ENCODE results near the gene FIGN.

FIGN gene

GRCh38 chr2:163734881-163735684 is 725 bp downstream of the FIGN start:
- no peak for DNase-seq

GRCh38 chr2:163734401-163734800 is 1.4 kb downstream of the FIGN start:
- DNase-seq = no peak

DNA sequence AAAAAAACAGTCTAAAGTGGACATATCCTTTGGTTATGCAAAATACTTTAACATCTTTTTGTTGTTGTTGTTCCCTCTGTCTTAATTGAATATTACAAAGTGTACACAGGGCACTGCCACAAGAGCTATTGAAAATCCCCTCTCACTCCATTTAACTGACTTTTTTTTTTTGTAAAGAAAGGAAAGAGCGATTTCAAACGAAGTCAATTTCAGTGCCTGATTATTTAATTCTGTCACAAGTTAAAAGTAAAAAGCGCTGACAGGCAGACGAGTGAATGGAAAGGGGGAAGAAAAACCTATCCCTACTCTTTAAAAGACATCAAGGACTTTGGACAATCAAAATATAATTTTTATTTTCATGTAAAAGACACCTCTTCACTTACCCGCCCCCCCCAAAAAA is 1.9 kb downstream of the FIGN start:
- no peak for DNase-seq

DNA sequence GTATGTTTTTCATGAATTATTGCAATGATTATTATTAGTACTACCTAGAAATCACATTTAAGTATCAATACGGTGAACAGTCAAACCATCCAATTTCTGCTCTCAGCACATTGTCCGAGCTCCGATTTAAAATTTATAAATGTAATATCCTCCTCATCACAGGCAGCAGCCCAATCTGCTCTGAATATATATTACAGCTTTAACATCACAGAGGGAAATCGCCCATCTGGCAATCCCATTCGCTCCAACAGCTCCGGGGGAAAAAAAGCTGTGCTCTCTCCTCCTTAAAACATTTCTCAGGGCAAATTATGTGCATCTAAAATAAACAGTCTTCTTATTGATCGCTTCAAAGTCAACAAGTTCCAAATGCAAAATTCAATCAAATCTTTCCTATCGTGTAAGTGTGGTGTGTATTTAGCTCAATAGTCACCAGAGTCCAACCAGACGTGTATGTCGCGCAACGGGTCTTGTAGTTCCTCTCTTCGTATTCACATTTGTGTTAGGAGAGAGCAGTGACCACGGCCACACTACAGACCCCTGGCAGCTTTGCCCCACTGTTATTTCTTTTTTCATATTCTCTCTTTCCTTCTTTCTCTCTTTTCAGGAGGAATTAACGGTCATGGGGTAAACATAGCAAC is 2.4 kb downstream of the FIGN start:
- no peak for DNase-seq

DNA sequence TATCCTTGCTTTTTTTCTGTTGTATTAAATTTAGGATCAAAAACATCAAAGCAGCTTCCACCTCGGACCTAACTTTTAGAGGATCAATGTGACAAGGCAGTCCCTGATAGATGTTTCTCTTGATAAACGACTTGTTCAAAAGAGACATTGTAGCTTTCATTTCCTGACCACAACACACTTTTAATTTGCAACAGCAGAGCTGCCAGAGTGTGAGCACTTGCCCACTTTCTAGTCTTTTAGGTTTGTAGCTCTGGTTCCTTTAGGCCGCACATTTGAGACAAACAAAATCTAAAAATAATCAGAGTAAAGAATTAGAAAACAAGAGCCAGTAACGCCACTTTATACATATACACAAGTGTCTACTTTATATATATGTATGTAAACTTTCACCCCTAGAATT is 3.1 kb downstream of the FIGN start:
- DNase-seq = no peak

DNA sequence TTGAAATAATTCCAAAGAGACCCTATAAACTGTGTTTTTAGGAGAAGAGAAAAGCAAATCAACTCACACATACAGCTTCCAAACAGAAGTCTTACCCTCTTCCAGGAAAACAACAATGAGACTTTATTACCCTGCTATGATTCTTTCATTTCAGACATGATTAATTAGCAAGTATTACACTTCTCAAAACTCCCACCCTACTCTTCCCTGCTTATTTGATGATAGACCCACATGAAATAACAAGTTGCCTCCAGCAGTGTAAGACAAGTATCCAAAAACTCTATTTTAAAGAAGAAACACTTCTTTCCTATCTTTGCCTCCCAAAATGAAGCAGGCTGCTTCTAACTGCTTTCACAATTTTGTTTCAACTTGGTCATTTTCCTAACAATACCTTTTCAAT is 4.1 kb downstream of the FIGN start:
- no peak for DNase-seq

DNA sequence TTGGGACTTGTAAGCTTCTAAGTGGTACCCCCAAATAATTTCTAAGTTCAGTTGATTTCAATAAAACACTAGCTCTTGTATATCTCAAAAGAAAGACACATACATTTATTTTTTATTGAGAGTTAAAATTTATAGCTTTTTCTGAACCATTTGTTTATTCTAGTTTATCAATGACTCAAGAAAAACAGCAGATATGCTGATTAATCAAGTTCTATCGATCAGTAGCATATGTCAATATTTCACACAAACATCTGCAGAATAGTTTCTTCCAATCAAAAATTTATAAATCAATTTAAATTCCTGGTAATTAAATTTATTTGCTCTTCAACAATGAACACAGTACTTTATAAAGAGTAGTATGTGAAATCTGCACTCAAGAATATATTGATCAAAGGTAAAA is 5.3 kb downstream of the FIGN start:
- DNase-seq = no peak

- no peak for DNase-seq
These were observed 6.1 kb downstream of the FIGN start for GRCh38 chr2:163729636-163730273.

GRCh38 chr2:163723881-163724280 is 11.9 kb downstream of the FIGN start:
- DNase-seq = no peak

GRCh38 chr2:163723348-163723747 is 12.5 kb downstream of the FIGN start:
- DNase-seq = no peak

GRCh38 chr2:163719331-163719730 is 16.5 kb downstream of the FIGN start:
- DNase-seq = no peak

- DNase-seq = no peak
These were observed 17.7 kb downstream of the FIGN start for GRCh38 chr2:163717993-163718680.

DNA sequence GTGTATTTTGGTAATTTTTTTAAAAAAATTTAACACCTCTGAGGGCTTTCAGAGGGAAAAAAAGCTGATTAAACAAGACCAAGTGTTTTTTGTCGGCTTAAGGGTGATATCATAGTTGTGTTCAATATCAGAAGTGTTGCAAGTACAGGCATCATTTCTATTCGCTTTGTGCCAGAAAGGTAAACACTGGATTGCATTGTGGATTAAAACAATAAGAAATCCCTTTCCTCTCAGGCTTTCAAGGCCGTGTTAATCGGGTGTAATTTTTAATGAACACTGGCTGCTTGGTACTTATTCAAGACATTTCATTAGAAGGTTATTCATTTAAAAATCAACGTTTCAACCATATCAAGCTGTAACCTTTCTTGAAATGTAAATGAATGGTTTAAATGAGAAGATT is 18.3 kb downstream of the FIGN start:
- DNase-seq = no peak

DNA sequence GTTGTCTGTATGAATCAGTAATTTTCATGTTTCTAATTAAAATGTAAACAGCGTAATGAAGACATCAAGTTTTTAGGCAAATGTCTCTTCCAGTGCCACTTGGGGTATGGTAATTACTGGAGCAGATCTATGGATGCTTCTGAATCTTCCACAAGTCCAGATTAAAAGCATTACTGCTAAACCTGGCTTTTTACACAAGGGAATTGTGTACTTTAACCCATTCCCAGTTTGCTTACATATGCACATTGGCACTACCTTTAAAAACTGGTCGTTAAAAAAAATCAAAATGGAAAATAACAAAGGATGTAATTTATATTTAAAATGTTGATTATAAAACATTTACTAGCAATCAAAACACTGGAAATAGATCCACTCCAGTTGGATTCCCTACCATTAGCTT is 19.7 kb downstream of the FIGN start:
- DNase-seq = no peak

DNA sequence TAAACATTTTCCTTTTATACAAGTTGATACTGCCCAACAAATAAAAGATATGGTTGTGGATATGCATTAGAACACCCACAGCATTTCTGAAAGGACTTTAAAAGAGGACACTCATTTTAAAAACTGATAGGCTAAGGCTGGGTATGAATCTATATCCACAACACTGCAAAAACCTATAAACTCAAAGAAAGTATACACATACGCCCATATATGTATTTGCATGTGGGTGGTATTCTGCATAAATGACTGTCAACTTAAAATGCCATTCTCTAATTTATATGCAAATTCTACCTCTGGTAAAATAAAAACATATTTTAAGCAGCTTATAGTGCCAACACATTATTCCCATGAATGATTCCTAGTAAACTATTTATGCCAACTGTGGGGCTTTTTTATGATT is 20.1 kb downstream of the FIGN start:
- DNase-seq = no peak

DNA sequence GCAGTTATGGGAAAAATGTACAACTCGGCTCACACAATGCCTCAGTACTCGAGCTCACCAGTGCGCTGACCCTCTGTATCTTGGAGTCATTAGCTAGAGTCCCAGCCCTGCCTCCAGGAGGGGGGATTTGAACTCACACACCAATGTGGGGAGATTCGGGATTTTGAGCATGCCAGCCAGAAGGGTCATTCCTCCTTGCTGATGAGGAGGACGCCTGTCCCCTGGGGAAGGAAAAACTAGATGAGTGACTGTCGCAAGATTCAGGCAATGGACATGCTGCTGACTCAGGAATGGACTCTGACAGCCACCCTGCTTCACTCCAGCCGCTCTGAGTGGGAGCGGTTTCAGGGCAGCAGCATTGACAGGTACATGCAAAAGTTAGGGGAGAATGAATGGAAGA is 20.6 kb downstream of the FIGN start:
- no peak for DNase-seq

DNA sequence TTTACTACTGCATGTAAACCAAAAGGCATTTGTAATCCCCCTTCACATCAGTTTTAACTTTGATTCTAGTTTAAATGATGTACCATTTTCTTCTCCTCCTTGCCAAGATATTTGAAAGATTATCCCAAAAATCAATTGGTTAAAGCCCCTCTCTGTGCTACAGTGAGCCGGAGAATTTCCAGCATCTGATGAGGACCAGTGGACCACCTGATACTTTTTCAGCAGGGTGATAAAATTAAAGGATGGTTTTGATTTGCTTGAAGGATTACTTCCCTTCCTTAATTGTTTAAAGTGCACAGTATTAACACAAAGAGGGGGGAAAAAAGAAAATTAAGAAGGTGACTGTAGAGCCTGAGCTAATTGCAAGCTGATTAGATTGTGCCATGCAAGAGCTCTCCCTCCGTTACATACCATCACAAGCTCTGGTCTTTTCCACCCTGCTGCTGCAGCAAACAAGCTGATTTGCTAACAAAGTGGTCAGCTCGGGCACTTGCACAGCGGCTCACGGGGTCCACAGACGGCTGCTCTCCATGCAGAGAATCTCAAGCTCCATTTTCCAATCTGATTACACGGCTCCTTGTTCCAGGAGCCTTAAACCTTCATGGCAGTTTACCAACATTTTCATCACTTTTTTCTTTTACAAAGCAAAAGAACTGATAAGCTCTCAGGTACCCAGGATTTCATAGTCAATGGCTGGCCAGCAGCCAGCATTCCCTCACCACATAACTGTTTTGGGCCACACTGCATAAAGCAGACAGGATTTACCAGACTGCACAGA is 22.1 kb downstream of the FIGN start:
- DNase-seq = no peak

GRCh38 chr2:163711699-163712098 is 24.1 kb downstream of the FIGN start:
- DNase-seq = no peak

DNA sequence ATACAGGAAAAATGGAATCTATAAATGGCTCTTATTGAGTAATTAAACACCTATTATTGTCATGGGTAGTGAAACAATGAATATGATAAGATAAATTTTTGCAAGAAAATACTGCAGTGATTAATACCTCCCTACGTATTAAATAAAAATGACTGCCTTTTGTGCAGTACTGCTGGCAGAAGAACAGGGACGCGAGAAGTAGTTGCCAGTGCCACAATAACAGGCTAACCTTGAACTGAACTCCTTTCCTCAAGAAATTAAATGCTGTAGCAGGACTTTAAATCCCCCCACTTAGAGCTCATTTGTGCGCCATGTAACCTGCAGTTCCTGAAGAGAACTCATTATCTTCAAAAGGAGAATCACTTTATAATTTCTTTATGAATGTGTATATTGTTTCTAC is 24.6 kb downstream of the FIGN start:
- DNase-seq = no peak

- DNase-seq = no peak
These were observed 26.5 kb downstream of the FIGN start for GRCh38 chr2:163709270-163709669.

GRCh38 chr2:163708265-163708664 is 27.5 kb downstream of the FIGN start:
- no peak for DNase-seq

- DNase-seq = no peak
These were observed 32.4 kb downstream of the FIGN start for GRCh38 chr2:163703386-163703785.

All from RPMI8226 (cell line).